OCI-LY7 (cell line): Measurements from ENCODE around the gene NAA80. TPM values are rescaled to one million over a fixed set of nuclear protein-coding genes. Genes with fewer than 3 reads are reported as not detected.

Source experiments
- BruUV-seq: library from RNA; stranded (reverse); fragments of 400-500 nt; replicated peaks from 2 replicates; lab custom pipeline; 2021; lab: Mats Ljungman, UMichigan
- CTCF ChIA-PET: fragments of 300-600 bp; sonication (Branson Sonifier 250); formaldehyde crosslinking; loops from one replicate; lab custom pipeline; 2022; ENCODE audit warnings: antibody characterized with exemption; ENCODE audit not compliant: unreplicated experiment; lab: Charles Lee
- POLR2A ChIA-PET: fragments of 300-600 bp; sonication (Branson Sonifier 250); formaldehyde crosslinking; loops from one replicate; lab custom pipeline; 2022; ENCODE audit warnings: antibody characterized with exemption; lab: Charles Lee
- DNase-seq: peaks from one replicate; pipeline ENCODE4 v3.0.0-alpha.2; 2015; ENCODE audit warnings: low spot score
- H2AFZ ChIP-seq: fragments of 200-600 bp; sonication (generic), shearing (Covaris generic); 2 replicates; pipeline ENCODE4 v1.6.1; 2014; ENCODE audit warnings: mild to moderate bottlenecking, antibody characterized with exemption, low read length, moderate library complexity
- H3K27ac ChIP-seq: fragments of 200-600 bp; sonication (generic); 2 replicates; pipeline ENCODE4 v1.5.1; 2014; ENCODE audit warnings: mixed run types, low read depth, mild to moderate bottlenecking, moderate library complexity, low read length, inconsistent platforms; ENCODE audit not compliant: poor library complexity, severe bottlenecking
- H3K36me3 ChIP-seq: fragments of 200-600 bp; sonication (generic); 2 replicates; pipeline ENCODE4 v1.6.1; 2014; ENCODE audit warnings: mild to moderate bottlenecking, antibody characterized with exemption, low read length, moderate library complexity, mixed read lengths; ENCODE audit not compliant: insufficient read depth
- H3K4me1 ChIP-seq: fragments of 200-600 bp; sonication (generic); 2 replicates; pipeline ENCODE4 v1.5.1; 2014; ENCODE audit warnings: mild to moderate bottlenecking, low read length; ENCODE audit not compliant: insufficient read depth, poor library complexity, severe bottlenecking
- H3K4me2 ChIP-seq: fragments of 200-600 bp; sonication (generic); 2 replicates; pipeline ENCODE4 v1.6.1; 2014; ENCODE audit warnings: mild to moderate bottlenecking, low read length
- H3K4me3 ChIP-seq: fragments of 200-600 bp; sonication (generic); 2 replicates; pipeline ENCODE4 v1.5.1; 2014; ENCODE audit warnings: mild to moderate bottlenecking, low read depth, low read length; ENCODE audit not compliant: poor library complexity, severe bottlenecking
- H3K79me2 ChIP-seq: fragments of 200-600 bp; sonication (generic); 2 replicates; pipeline ENCODE4 v1.6.1; 2016; ENCODE audit warnings: low read depth, mild to moderate bottlenecking, low read length, moderate library complexity, mixed read lengths; ENCODE audit not compliant: insufficient read depth
- H3K9me2 ChIP-seq: fragments of 200-600 bp; sonication (generic); 2 replicates; pipeline ENCODE4 v1.6.1; 2016; ENCODE audit warnings: mild to moderate bottlenecking, low read length, mixed read lengths; ENCODE audit not compliant: insufficient read depth
- H3K9me3 ChIP-seq: fragments of 200-600 bp; sonication (generic); 2 replicates; pipeline ENCODE4 v1.6.1; 2014; ENCODE audit warnings: mild to moderate bottlenecking, mixed run types, low read length, mixed read lengths
- H4K20me1 ChIP-seq: fragments of 200-600 bp; sonication (generic); 2 replicates; pipeline ENCODE4 v1.6.1; 2014; ENCODE audit warnings: mild to moderate bottlenecking, antibody characterized with exemption, low read length, moderate library complexity, mixed read lengths; ENCODE audit not compliant: insufficient read depth
- CTCF ChIP-seq: fragments of 200-600 bp; sonication (generic); conservative IDR thresholded peaks from 2 replicates; pipeline ENCODE4 v1.5.1; 2014; ENCODE audit warnings: mild to moderate bottlenecking, antibody characterized with exemption, low read length, moderate library complexity, mixed read lengths
- EZH2phosphoT487 ChIP-seq: fragments of 200-600 bp; sonication (generic); IDR thresholded peaks from 2 replicates; pipeline ENCODE4 v1.6.1; 2018; ENCODE audit warnings: low read depth, borderline replicate concordance, mild to moderate bottlenecking, mixed run types, antibody characterized with exemption, low read length, moderate library complexity, mixed read lengths
- intact Hi-C: fragments of 100-400 bp; cut with micrococcal nuclease; formaldehyde crosslinking; loops from one replicate; pipeline ENCODE4 v1.10.0; 2022; ENCODE audit not compliant: unreplicated experiment
- total RNA-seq, 2 experiments: library from RNA; depleted of rRNA in 1 of 2; stranded (reverse); fragments of >200 nt in 1 of 2; shearing (Covaris generic) in 1 of 2; gene quantifications; 2 replicates each; pipeline ENCODE4 v1.2.3, GENCODE V29; 2014 to 2022

The NAA80 gene
- total RNA-seq, 2 experiments from 2014 or later: 18.7 to 21.7 TPM

GRCh38 chr3:50269977-50270413 is 29.2 kb downstream of the NAA80 start:
- TF ChIP-seq CTCF: no peak
- intact Hi-C loops: no loop called here
- Histone ChIP-seq H3K4me3 (no peak overlapping the region), H3K9me2 (no peaks in the 10 kb centered on the region), H3K4me1 (peaks cover 5% of the 10 kb centered on the region), H3K4me2 (no peak overlapping the region), H3K27ac (no peak overlapping the region), H3K79me2 (no peaks in the 10 kb centered on the region), H3K9me3 (no peaks in the 10 kb centered on the region), H2AFZ (no peak overlapping the region), H3K36me3 (no peaks in the 10 kb centered on the region), H4K20me1 (no peaks in the 10 kb centered on the region)
- BruUV-seq: no TSS peak
- DNase-seq: no peak
- CTCF ChIA-PET: no interaction called here
- POLR2A ChIA-PET: interaction anchor here (0.6 kb wide), 1 partner anchor 10 kb away, joined by 3 read pairs; no protein-coding TSS in a partner anchor

GRCh38 chr3:50269460-50269859 is 29.7 kb downstream of the NAA80 start:
- no peak overlapping the region for H2AFZ ChIP-seq
- no peak for TF ChIP-seq CTCF
- no peak for TF ChIP-seq EZH2phosphoT487
- CTCF ChIA-PET: no interaction called here

GRCh38 chr3:50268703-50269451 is 30.3 kb downstream of the NAA80 start, which contains the start of gene SEMA3B:
TSS of gene SEMA3B (plus strand) at chr3:50269147. CDS start at chr3:50269241, 94 bp downstream.
- no TSS peak for BruUV-seq

More at GRCh38 chr3:50269460-50269859, 29.7 kb downstream of the NAA80 start:
- H3K79me2 ChIP-seq: no peaks in the 10 kb centered on the region
- H3K4me1 ChIP-seq: peaks cover 5% of the 10 kb centered on the region
- POLR2A ChIA-PET: no interaction called here
- no peaks in the 10 kb centered on the region for H3K9me3 ChIP-seq
- no peak for DNase-seq
- H3K36me3 ChIP-seq: no peaks in the 10 kb centered on the region
- no TSS peak for BruUV-seq
- no peak overlapping the region for H3K4me3 ChIP-seq
- no peaks in the 10 kb centered on the region for H4K20me1 ChIP-seq
- no peaks in the 10 kb centered on the region for H3K9me2 ChIP-seq
- intact Hi-C loops: no loop called here
- no peak overlapping the region for H3K4me2 ChIP-seq
- no peak overlapping the region for H3K27ac ChIP-seq

More at GRCh38 chr3:50268703-50269451, 30.3 kb downstream of the NAA80 start, which contains the start of gene SEMA3B:
- Histone ChIP-seq H3K4me2 (no peak within 1 kb of the TSS), H3K9me3 (no peaks in the 10 kb centered on the region), H2AFZ (no peak within 1 kb of the TSS), H3K9me2 (no peaks in the 10 kb centered on the region), H3K79me2 (no peaks in the 10 kb centered on the region), H3K4me3 (no peak within 1 kb of the TSS), H4K20me1 (no peaks in the 10 kb centered on the region), H3K27ac (no peak within 1 kb of the TSS), H3K36me3 (no peaks in the 10 kb centered on the region), H3K4me1 (peaks cover 5% of the 10 kb centered on the region)
- CTCF ChIA-PET: no interaction called here
- no peak for TF ChIP-seq CTCF
- TF ChIP-seq EZH2phosphoT487: no peak
- DNase-seq: no peak
- POLR2A ChIA-PET: interaction anchor here (0.6 kb wide), 1 partner anchor 31 kb away, joined by 6 read pairs; no protein-coding TSS in a partner anchor
- intact Hi-C loops: no loop called here
